Activated B cell treated with CpG ODN at 0.5 μM for 24 hours (primary cell): ENCODE data around the gene TMEM184B. TPM values are rescaled to one million over a fixed set of nuclear protein-coding genes. Genes with fewer than 3 reads are reported as not detected.

Experiments
- ATAC-seq: fragments of 200-7000 bp; cut with Tn5 transposase; one replicate; pipeline ENCODE4 v1.10.0; 2021; ENCODE audit warnings: low read depth, mild to moderate bottlenecking, moderate library complexity
- CTCF ChIA-PET: fragments of 350-600 bp; sonication (Branson Sonifier 250); formaldehyde crosslinking; loops from one replicate; lab custom pipeline; 2021; ENCODE audit warnings: antibody characterized with exemption; lab: Charles Lee
- POLR2A ChIA-PET: fragments of 350-600 bp; sonication (Branson Sonifier 250); formaldehyde crosslinking; loops from one replicate; lab custom pipeline; 2021; ENCODE audit warnings: antibody characterized with exemption; lab: Charles Lee
- DNase-seq: peaks from one replicate; pipeline ENCODE4 v3.0.0; 2022
- H3K27ac Mint-ChIP-seq: one replicate; pipeline ENCODE4 v1.8.0; 2020; ENCODE audit warnings: mixed read lengths
- H3K27me3 Mint-ChIP-seq: one replicate; pipeline ENCODE4 v1.8.0; 2021; ENCODE audit warnings: mixed read lengths
- H3K36me3 Mint-ChIP-seq: one replicate; pipeline ENCODE4 v1.8.0; 2021; ENCODE audit warnings: low read depth, mixed read lengths
- H3K4me1 Mint-ChIP-seq: one replicate; pipeline ENCODE4 v1.8.0; 2021; ENCODE audit warnings: mixed read lengths
- H3K4me3 Mint-ChIP-seq: one replicate; pipeline ENCODE4 v1.8.0; 2020; ENCODE audit warnings: mild to moderate bottlenecking, mixed read lengths
- H3K9me3 Mint-ChIP-seq: one replicate; pipeline ENCODE4 v1.8.0; 2020; ENCODE audit warnings: mixed read lengths
- intact Hi-C: fragments of 100-400 bp; cut with micrococcal nuclease; formaldehyde crosslinking; loops from one replicate; pipeline ENCODE4 v1.15.1; 2024
- total RNA-seq: library from RNA; stranded (reverse); gene quantifications from 2 replicates; pipeline ENCODE4 v1.2.3, GENCODE V29; 2022
- TF ChIP-seq, protein P1 (sequence below): fragments of 200-600 bp; IDR thresholded peaks from one replicate; pipeline ENCODE4 v1.8.0; 2022; ENCODE audit warnings: antibody characterized with exemption, mild to moderate bottlenecking

TMEM184B gene
- total RNA-seq, 1 donor from 2014 or later = 24.0 TPM

GRCh38 chr22:38294193-38294592 is 21.4 kb upstream of the TMEM184B start:
- ChIA-PET CTCF (no interaction called here), POLR2A (no interaction called here)
- intact Hi-C loops = no loop called here
- Mint-ChIP-seq H3K4me3 (no peak overlapping the region), H3K27me3 (no peaks in the 10 kb centered on the region), H3K9me3 (no peaks in the 10 kb centered on the region), H3K27ac (no peak overlapping the region), H3K4me1 (no peaks in the 10 kb centered on the region), H3K36me3 (peaks cover 63% of the 10 kb centered on the region)
- TF ChIP-seq, protein P1, sequence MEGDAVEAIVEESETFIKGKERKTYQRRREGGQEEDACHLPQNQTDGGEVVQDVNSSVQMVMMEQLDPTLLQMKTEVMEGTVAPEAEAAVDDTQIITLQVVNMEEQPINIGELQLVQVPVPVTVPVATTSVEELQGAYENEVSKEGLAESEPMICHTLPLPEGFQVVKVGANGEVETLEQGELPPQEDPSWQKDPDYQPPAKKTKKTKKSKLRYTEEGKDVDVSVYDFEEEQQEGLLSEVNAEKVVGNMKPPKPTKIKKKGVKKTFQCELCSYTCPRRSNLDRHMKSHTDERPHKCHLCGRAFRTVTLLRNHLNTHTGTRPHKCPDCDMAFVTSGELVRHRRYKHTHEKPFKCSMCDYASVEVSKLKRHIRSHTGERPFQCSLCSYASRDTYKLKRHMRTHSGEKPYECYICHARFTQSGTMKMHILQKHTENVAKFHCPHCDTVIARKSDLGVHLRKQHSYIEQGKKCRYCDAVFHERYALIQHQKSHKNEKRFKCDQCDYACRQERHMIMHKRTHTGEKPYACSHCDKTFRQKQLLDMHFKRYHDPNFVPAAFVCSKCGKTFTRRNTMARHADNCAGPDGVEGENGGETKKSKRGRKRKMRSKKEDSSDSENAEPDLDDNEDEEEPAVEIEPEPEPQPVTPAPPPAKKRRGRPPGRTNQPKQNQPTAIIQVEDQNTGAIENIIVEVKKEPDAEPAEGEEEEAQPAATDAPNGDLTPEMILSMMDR = no peak
- no peak for ATAC-seq
- no peak for DNase-seq

- peaks cover 53% of the 10 kb centered on the region for H3K36me3 Mint-ChIP-seq
- CTCF ChIA-PET = no interaction called here
Measured at GRCh38 chr22:38292694-38293093, 19.9 kb upstream of the TMEM184B start.

GRCh38 chr22:38291201-38291777 is 18.5 kb upstream of the TMEM184B start:
- no peaks in the 10 kb centered on the region for H3K9me3 Mint-ChIP-seq
- POLR2A ChIA-PET = interaction anchor here (0.5 kb wide), 1 partner anchor 11 kb away, joined by 3 read pairs; no protein-coding TSS in a partner anchor
- H3K27ac Mint-ChIP-seq = peak overlapping the region; percentile 46
- TF ChIP-seq, protein P1 = no peak
- no peak overlapping the region for H3K4me3 Mint-ChIP-seq
- no peaks in the 10 kb centered on the region for H3K27me3 Mint-ChIP-seq
- H3K36me3 Mint-ChIP-seq = peaks cover 41% of the 10 kb centered on the region
- ATAC-seq = no peak
- intact Hi-C loops = no loop called here
- no peak for DNase-seq
- CTCF ChIA-PET = no interaction called here
- H3K4me1 Mint-ChIP-seq = no peaks in the 10 kb centered on the region

More at GRCh38 chr22:38292694-38293093, 19.9 kb upstream of the TMEM184B start:
- no peaks in the 10 kb centered on the region for H3K4me1 Mint-ChIP-seq
- DNase-seq (no peak), ATAC-seq (no peak)
- no peak overlapping the region for H3K27ac Mint-ChIP-seq
- H3K9me3 Mint-ChIP-seq = no peaks in the 10 kb centered on the region
- H3K27me3 Mint-ChIP-seq = no peaks in the 10 kb centered on the region
- TF ChIP-seq, protein P1 = no peak
- POLR2A ChIA-PET = interaction anchor here (0.6 kb wide), 1 partner anchor 131 kb away, joined by 6 read pairs; no protein-coding TSS in a partner anchor
- no peak overlapping the region for H3K4me3 Mint-ChIP-seq
- intact Hi-C loops = no loop called here

- intact Hi-C loops = no loop called here
- Mint-ChIP-seq H3K9me3 (no peaks in the 10 kb centered on the region), H3K27ac (no peak overlapping the region), H3K4me3 (no peak overlapping the region), H3K4me1 (no peaks in the 10 kb centered on the region), H3K27me3 (no peaks in the 10 kb centered on the region), H3K36me3 (peaks cover 32% of the 10 kb centered on the region)
- ATAC-seq (no peak), DNase-seq (no peak)
- TF ChIP-seq, protein P1 = no peak
- ChIA-PET POLR2A (interaction anchor here (0.5 kb wide), 1 partner anchor 10 kb away, joined by 3 read pairs; no protein-coding TSS in a partner anchor), CTCF (no interaction called here)
Measured at GRCh38 chr22:38290347-38290746, 17.5 kb upstream of the TMEM184B start.

DNA sequence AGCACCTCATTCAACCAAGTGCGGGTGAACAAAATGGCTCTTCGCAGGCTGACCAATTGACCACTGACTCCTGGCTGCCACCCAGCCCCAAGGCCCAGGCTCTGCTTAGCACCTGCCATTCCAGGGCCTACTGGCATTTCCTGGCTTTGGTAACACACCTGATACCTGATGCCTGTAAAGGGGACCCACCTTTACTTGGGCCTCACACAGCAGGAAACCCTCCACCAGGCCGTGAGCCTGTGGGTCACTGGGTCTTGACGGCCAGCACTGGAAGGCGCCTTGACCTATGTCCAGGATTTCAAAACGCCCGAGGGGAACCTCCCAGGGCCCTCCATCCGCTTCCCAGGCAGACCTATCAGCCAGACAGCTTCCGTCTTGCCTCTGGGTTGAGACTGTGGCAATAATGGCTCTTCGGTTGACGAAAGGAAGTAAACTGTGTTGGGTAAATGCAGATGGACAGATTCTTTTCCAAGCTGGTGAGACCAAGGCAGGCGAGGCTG is 16.8 kb upstream of the TMEM184B start:
- H3K27me3 Mint-ChIP-seq = no peaks in the 10 kb centered on the region
- H3K4me1 Mint-ChIP-seq = no peaks in the 10 kb centered on the region
- POLR2A ChIA-PET = no interaction called here
- CTCF ChIA-PET = no interaction called here
- TF ChIP-seq, protein P1 = no peak
- H3K36me3 Mint-ChIP-seq = peaks cover 26% of the 10 kb centered on the region
- intact Hi-C loops = no loop called here
- H3K27ac Mint-ChIP-seq = no peak overlapping the region
- DNase-seq (no peak), ATAC-seq (no peak)
- H3K4me3 Mint-ChIP-seq = no peak overlapping the region
- H3K9me3 Mint-ChIP-seq = no peaks in the 10 kb centered on the region
